A549 (cell line): ENCODE results near the gene CEP72. TPM values are rescaled to one million over a fixed set of nuclear protein-coding genes. Genes with fewer than 3 reads are reported as not detected.
"Not testable (repeated sequence)": the region's sequence is repeated elsewhere in the genome, so short reads cannot be mapped to it uniquely, and the experiment has no call there.

Source experiments
- ATAC-seq, 2 experiments: fragments of 200-7000 bp in 1 of 2; fragments of >200 bp in 1 of 2; cut with Nextera tagmentation in 1 of 2; cut with Tn5 transposase in 1 of 2; 3 replicates each; pipeline versions ENCODE4 v1.8.0 to v1.9.1; 2018 to 2020; ENCODE audit warnings: mild to moderate bottlenecking in 1 of 2, moderate library complexity in 1 of 2
- CTCF ChIA-PET: fragments of 300-600 bp; sonication (Branson Sonifier 250); formaldehyde crosslinking; extraction: SDS; loops from one replicate; lab custom pipeline; 2021; ENCODE audit warnings: antibody characterized with exemption, inconsistent platforms; lab: Yijun Ruan, JAX
- POLR2A ChIA-PET: fragments of 350-600 bp; formaldehyde crosslinking; extraction: SDS; loops from one replicate; lab custom pipeline; 2021; ENCODE audit warnings: antibody characterized with exemption, inconsistent platforms; lab: Yijun Ruan, JAX
- DNase-seq, 2 experiments: peaks; one replicate each; pipeline versions ENCODE4 v3.0.0 to v3.0.0-alpha.2; 2011 to 2016; ENCODE audit warnings: low read depth in 1 of 2, low spot score in 1 of 2
- FAIRE-seq: peaks from 2 replicates; lab custom pipeline; 2011; peaks lifted over from hg19 to GRCh38; lab: Jason Lieb, UNC
- H3K27ac ChIP-seq, 2 experiments: fragments of >200 bp; sonication (Bioruptor Twin); formaldehyde crosslinking; 3 replicates each; pipeline ENCODE4 v1.5.1; 2016 to 2017
- H3K4me1 ChIP-seq: fragments of >200 bp; sonication (Bioruptor Twin); formaldehyde crosslinking; 3 replicates; pipeline ENCODE4 v1.6.1; 2016
- H3K4me2 ChIP-seq: fragments of >200 bp; sonication (Bioruptor Twin); formaldehyde crosslinking; 3 replicates; pipeline ENCODE4 v1.6.1; 2016
- H3K4me3 ChIP-seq: fragments of >200 bp; sonication (Bioruptor Twin); formaldehyde crosslinking; 3 replicates; pipeline ENCODE4 v1.5.1; 2016
- H3K9me3 ChIP-seq: fragments of >200 bp; sonication (Bioruptor Twin); formaldehyde crosslinking; 3 replicates; pipeline ENCODE4 v1.6.1; 2016
- CBX8 ChIP-seq: fragments of 200-600 bp; sonication (generic); IDR thresholded peaks from 2 replicates; pipeline ENCODE4 v1.6.1; 2016
- EHF ChIP-seq: fragments of 250-450 bp; sonication (Bioruptor Pico); IDR thresholded peaks from 2 replicates; pipeline ENCODE4 v1.5.0; 2020; ENCODE audit warnings: mild to moderate bottlenecking
- EP300 ChIP-seq, 2 experiments: fragments of >200 bp; sonication (Bioruptor Twin); formaldehyde crosslinking; IDR thresholded peaks; 2 replicates in 1 of 2; 3 replicates in 1 of 2; pipeline ENCODE4 v1.6.1; 2016 to 2017
- GATA3 ChIP-seq: IDR thresholded peaks from 2 replicates; pipeline ENCODE4 v1.6.1; 2012; ENCODE audit warnings: borderline replicate concordance
- HOXA7 ChIP-seq: fragments of 250-450 bp; sonication (Bioruptor Pico); IDR thresholded peaks from 2 replicates; pipeline ENCODE4 v1.5.0; 2020; ENCODE audit warnings: mild to moderate bottlenecking, moderate library complexity
- HOXB13 ChIP-seq: fragments of 250-450 bp; sonication (Bioruptor Pico); IDR thresholded peaks from 2 replicates; pipeline ENCODE4 v1.5.0; 2020; ENCODE audit warnings: low read depth, mild to moderate bottlenecking, moderate library complexity
- JUNB ChIP-seq: fragments of >200 bp; sonication (Bioruptor Twin); formaldehyde crosslinking; IDR thresholded peaks from 2 replicates; pipeline ENCODE4 v1.6.1; 2016
- KDM1A ChIP-seq: fragments of 200-600 bp; sonication (generic); IDR thresholded peaks from 2 replicates; pipeline ENCODE4 v1.6.1; 2016; ENCODE audit warnings: low read depth, mild to moderate bottlenecking
- KDM5A ChIP-seq: fragments of 200-600 bp; sonication (generic); IDR thresholded peaks from 2 replicates; pipeline ENCODE4 v1.6.1; 2016; ENCODE audit warnings: antibody characterized with exemption, mild to moderate bottlenecking
- MAFK ChIP-seq: fragments of 450-650 bp; IDR thresholded peaks from 2 replicates; pipeline ENCODE4 v1.6.1; 2014; ENCODE audit not compliant: partially characterized antibody
- MAZ ChIP-seq: fragments of 150-350 bp; IDR thresholded peaks from 2 replicates; pipeline ENCODE4 v1.6.1; 2014; ENCODE audit warnings: antibody characterized with exemption, low read depth, low read length, borderline replicate concordance
- NR3C1 ChIP-seq: fragments of >200 bp; sonication (Bioruptor Twin); formaldehyde crosslinking; IDR thresholded peaks from 3 replicates; pipeline ENCODE4 v1.6.1; 2017
- PHF8 ChIP-seq: fragments of 200-600 bp; sonication (generic); IDR thresholded peaks from 2 replicates; pipeline ENCODE4 v1.6.1; 2016; ENCODE audit warnings: low read depth, mild to moderate bottlenecking, antibody characterized with exemption, moderate library complexity, borderline replicate concordance
- POLR2A ChIP-seq: IDR thresholded peaks from 2 replicates; pipeline ENCODE4 v1.6.1; 2012; ENCODE audit warnings: mild to moderate bottlenecking, low read length
- RAD21 ChIP-seq, 2 experiments: fragments of >200 bp in 1 of 2; sonication (Bioruptor Twin) in 1 of 2; formaldehyde crosslinking in 1 of 2; IDR thresholded peaks in 1 of 2; conservative IDR thresholded peaks in 1 of 2; 2 replicates in 1 of 2; 3 replicates in 1 of 2; pipeline ENCODE4 v1.6.1; 2012 to 2018; ENCODE audit warnings: inconsistent platforms in 1 of 2
- SMC3 ChIP-seq: fragments of >200 bp; sonication (Bioruptor Twin); formaldehyde crosslinking; IDR thresholded peaks from 3 replicates; pipeline ENCODE4 v1.6.1; 2018; ENCODE audit warnings: inconsistent platforms
- SREBF2 ChIP-seq: fragments of 450-650 bp; IDR thresholded peaks from 2 replicates; pipeline ENCODE4 v1.6.1; 2014; ENCODE audit warnings: mild to moderate bottlenecking, moderate library complexity
- TFCP2L1 ChIP-seq: fragments of 250-450 bp; sonication (Bioruptor Pico); IDR thresholded peaks from 2 replicates; pipeline ENCODE4 v1.5.0; 2021; ENCODE audit warnings: mild to moderate bottlenecking
- USF2 ChIP-seq: fragments of 450-650 bp; IDR thresholded peaks from 2 replicates; pipeline ENCODE4 v1.6.1; 2014; ENCODE audit warnings: antibody characterized with exemption
- ZNF302 ChIP-seq: fragments of 250-450 bp; sonication (Bioruptor Pico); IDR thresholded peaks from 2 replicates; pipeline ENCODE4 v1.9.0; 2021; ENCODE audit warnings: inconsistent platforms, mild to moderate bottlenecking, moderate library complexity
- ZSCAN20 ChIP-seq: fragments of 250-450 bp; sonication (Bioruptor Pico); IDR thresholded peaks from 2 replicates; pipeline ENCODE4 v1.8.0; 2022; ENCODE audit warnings: mild to moderate bottlenecking, moderate library complexity
- WGBS: methylation state at CpG from one replicate; pipeline ENCODE4 v1.1.6; 2017; ENCODE audit errors: missing lambda C conversion rate; 5-methylcytosine and 5-hydroxymethylcytosine counted together
- polyA plus RNA-seq, 4 experiments: library from polyadenylated mRNA; depleted of rRNA in 3 of 4; stranded (reverse); fragments of >200 nt; fragmentation: RNase III in 1 of 4; extraction: RNeasy Plus Mini Kit Qiagen cat#74134 plus additional on column Dnase treatment in 1 of 4; gene quantifications; 2 replicates in 3 of 4; 3 replicates in 1 of 4; pipeline ENCODE4 v1.2.3, GENCODE V29; 2011 to 2017
- TF ChIP-seq, protein P1 (sequence below): fragments of >200 bp; sonication (Bioruptor Twin); formaldehyde crosslinking; IDR thresholded peaks from 2 replicates; pipeline ENCODE4 v1.6.1; 2016
- TF ChIP-seq, protein P2 (sequence below): fragments of 250-450 bp; sonication (Bioruptor Pico); IDR thresholded peaks from 2 replicates; pipeline ENCODE4 v1.5.0; 2021; ENCODE audit warnings: mild to moderate bottlenecking, moderate library complexity, borderline replicate concordance
- TF ChIP-seq, protein P3 (sequence below): IDR thresholded peaks from 2 replicates; pipeline ENCODE4 v1.6.1; 2012; ENCODE audit warnings: low read depth, borderline replicate concordance

The CEP72 gene
- polyA plus RNA-seq, 2 of the 4 experiments (the other 2 are of a cell fraction): 10.8 to 11.1 TPM

DNA sequence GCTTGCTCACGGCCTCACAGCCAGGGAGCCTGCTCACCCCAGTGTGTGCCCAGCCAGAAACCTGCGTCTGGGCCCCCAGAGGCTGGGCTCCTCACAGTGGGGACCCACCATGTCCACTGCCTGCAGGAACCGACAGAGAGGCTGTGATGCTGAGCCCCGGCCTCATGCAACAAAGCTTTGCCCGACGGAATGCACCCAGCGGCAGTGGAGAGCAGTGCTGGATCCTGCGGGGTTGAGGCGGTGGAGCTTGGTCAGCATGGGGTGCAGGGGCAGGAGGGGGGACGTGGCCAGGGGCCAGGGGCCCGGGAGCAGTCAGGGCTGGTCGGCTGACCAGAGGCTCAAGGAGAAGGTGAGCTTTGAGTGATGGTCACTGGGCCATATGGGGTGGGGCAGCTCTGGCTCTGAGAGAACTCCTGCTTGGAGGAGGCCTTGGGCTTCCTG, 7.7 kb upstream of the CEP72 start:
- no peak for TF ChIP-seq TFCP2L1
- TF ChIP-seq ZNF302 (CRISPR knock-in tag): no peak
- TF ChIP-seq KDM1A: no peak
- TF ChIP-seq POLR2A: no peak
- no peak for TF ChIP-seq USF2
- CTCF ChIA-PET: no interaction called here
- ATAC-seq (no peak), DNase-seq (no peak), FAIRE-seq (no peak)
- 47% methylated on average over 9 of the region's 12 CpGs for WGBS
- H3K9me3 ChIP-seq: no peaks in the 10 kb centered on the region
- H3K4me2 ChIP-seq: no peak overlapping the region
- H3K4me1 ChIP-seq: no peaks in the 10 kb centered on the region
- no peak overlapping the region for H3K27ac ChIP-seq
- no peak overlapping the region for H3K4me3 ChIP-seq
- POLR2A ChIA-PET: no interaction called here

- CTCF ChIA-PET, H3K27ac ChIP-seq, FAIRE-seq, DNase-seq, H3K9me3 ChIP-seq, POLR2A ChIA-PET, H3K4me3 ChIP-seq, ATAC-seq, H3K4me2 ChIP-seq, H3K4me1 ChIP-seq: not testable (repeated sequence)
- 81% methylated on average over 4 of the region's 6 CpGs for WGBS
Observed at GRCh38 chr5:605090-605489, 7.0 kb upstream of the CEP72 start.

DNA sequence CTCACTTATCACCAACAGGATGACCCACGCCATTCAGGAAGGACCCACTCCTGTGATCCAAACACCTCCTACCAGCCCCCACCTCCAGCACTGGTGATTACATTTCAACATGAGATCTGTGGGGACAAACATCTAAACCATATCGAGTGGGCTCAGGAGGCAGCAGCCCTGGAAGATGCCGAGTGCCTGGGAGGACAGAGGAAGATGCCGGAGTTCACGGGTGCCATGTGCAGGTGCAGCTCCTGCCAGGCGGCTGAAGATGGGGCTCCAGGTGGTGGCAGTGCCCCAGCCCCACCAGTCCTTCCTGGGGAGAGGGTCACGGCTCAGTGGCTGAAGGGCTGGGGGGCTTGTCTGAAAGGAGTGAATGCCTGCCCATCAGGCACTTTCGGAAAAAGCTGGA, 6.1 kb upstream of the CEP72 start:
- no peak for FAIRE-seq
- POLR2A ChIA-PET: no interaction called here
- no peak for ATAC-seq
- Histone ChIP-seq H3K4me2 (no peak overlapping the region), H3K9me3 (no peaks in the 10 kb centered on the region), H3K4me1 (no peaks in the 10 kb centered on the region), H3K27ac (no peak overlapping the region), H3K4me3 (no peak overlapping the region)
- CTCF ChIA-PET: no interaction called here
- DNase-seq: no peak
- TF ChIP-seq JUNB: no peak
- no peak for TF ChIP-seq MAFK
- TF ChIP-seq HOXA7 (CRISPR knock-in tag): no peak
- TF ChIP-seq ZSCAN20 (CRISPR knock-in tag): no peak
- TF ChIP-seq CBX8: no peak
- TF ChIP-seq NR3C1: no peak
- TF ChIP-seq KDM5A: no peak
- TF ChIP-seq HOXB13: no peak
- TF ChIP-seq, protein P1, sequence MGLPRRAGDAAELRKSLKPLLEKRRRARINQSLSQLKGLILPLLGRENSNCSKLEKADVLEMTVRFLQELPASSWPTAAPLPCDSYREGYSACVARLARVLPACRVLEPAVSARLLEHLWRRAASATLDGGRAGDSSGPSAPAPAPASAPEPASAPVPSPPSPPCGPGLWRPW: no peak
- TF ChIP-seq, protein P2, sequence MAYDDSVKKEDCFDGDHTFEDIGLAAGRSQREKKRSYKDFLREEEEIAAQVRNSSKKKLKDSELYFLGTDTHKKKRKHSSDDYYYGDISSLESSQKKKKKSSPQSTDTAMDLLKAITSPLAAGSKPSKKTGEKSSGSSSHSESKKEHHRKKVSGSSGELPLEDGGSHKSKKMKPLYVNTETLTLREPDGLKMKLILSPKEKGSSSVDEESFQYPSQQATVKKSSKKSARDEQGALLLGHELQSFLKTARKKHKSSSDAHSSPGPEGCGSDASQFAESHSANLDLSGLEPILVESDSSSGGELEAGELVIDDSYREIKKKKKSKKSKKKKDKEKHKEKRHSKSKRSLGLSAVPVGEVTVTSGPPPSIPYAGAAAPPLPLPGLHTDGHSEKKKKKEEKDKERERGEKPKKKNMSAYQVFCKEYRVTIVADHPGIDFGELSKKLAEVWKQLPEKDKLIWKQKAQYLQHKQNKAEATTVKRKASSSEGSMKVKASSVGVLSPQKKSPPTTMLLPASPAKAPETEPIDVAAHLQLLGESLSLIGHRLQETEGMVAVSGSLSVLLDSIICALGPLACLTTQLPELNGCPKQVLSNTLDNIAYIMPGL: no peak
- no peak for TF ChIP-seq EP300 (IDR thresholded peaks at IDR 0.05)
- TF ChIP-seq GATA3: no peak
- no peak for TF ChIP-seq PHF8
- 76% methylated on average over 8 of the region's 8 CpGs for WGBS

- FAIRE-seq (no peak), DNase-seq (no peak), ATAC-seq (no peak)
- no peak overlapping the region for H3K4me2 ChIP-seq
- no peaks in the 10 kb centered on the region for H3K4me1 ChIP-seq
- WGBS: 72% methylated on average over 16 of the region's 21 CpGs
- ChIA-PET CTCF (no interaction called here), POLR2A (no interaction called here)
- H3K4me3 ChIP-seq: no peak overlapping the region
- H3K9me3 ChIP-seq: no peaks in the 10 kb centered on the region
- no peak for TF ChIP-seq MAZ
- TF ChIP-seq EHF (CRISPR knock-in tag): no peak
- TF ChIP-seq, protein P1: no peak
- TF ChIP-seq, protein P3, sequence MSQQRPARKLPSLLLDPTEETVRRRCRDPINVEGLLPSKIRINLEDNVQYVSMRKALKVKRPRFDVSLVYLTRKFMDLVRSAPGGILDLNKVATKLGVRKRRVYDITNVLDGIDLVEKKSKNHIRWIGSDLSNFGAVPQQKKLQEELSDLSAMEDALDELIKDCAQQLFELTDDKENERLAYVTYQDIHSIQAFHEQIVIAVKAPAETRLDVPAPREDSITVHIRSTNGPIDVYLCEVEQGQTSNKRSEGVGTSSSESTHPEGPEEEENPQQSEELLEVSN: no peak
- TF ChIP-seq SMC3: no peak
- no peak for TF ChIP-seq RAD21 (conservative IDR thresholded peaks at IDR 0.05 in 1 of 2, IDR thresholded peaks at IDR 0.05 in 1 of 2)
- no peak for TF ChIP-seq MAFK
- no peak for TF ChIP-seq SREBF2
- H3K27ac ChIP-seq: no peak overlapping the region
Observed at GRCh38 chr5:606526-607399, 5.4 kb upstream of the CEP72 start.
